Measurements from ENCODE around the gene BTG2.
A peak's percentile ranks its signal among the peaks of the same experiment; 100 is the strongest.

Gene BTG2

GRCh38 chr1:203320591-203321272 lies 15.4 kb downstream of the BTG2 start:
- TF ChIP-seq, protein P1, sequence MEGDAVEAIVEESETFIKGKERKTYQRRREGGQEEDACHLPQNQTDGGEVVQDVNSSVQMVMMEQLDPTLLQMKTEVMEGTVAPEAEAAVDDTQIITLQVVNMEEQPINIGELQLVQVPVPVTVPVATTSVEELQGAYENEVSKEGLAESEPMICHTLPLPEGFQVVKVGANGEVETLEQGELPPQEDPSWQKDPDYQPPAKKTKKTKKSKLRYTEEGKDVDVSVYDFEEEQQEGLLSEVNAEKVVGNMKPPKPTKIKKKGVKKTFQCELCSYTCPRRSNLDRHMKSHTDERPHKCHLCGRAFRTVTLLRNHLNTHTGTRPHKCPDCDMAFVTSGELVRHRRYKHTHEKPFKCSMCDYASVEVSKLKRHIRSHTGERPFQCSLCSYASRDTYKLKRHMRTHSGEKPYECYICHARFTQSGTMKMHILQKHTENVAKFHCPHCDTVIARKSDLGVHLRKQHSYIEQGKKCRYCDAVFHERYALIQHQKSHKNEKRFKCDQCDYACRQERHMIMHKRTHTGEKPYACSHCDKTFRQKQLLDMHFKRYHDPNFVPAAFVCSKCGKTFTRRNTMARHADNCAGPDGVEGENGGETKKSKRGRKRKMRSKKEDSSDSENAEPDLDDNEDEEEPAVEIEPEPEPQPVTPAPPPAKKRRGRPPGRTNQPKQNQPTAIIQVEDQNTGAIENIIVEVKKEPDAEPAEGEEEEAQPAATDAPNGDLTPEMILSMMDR (IDR thresholded peaks at IDR 0.05; ENCODE audit: low read depth, low read length), result no peak
- H3K4me3 ChIP-seq (replicated peaks in 1 of 2; ENCODE audit: low read depth in 2 of 2, low read length in 2 of 2), result no peak overlapping the region
- DNase-seq (ENCODE audit: low read depth in 2 of 2), result peak; percentile 65 to 69

DNA sequence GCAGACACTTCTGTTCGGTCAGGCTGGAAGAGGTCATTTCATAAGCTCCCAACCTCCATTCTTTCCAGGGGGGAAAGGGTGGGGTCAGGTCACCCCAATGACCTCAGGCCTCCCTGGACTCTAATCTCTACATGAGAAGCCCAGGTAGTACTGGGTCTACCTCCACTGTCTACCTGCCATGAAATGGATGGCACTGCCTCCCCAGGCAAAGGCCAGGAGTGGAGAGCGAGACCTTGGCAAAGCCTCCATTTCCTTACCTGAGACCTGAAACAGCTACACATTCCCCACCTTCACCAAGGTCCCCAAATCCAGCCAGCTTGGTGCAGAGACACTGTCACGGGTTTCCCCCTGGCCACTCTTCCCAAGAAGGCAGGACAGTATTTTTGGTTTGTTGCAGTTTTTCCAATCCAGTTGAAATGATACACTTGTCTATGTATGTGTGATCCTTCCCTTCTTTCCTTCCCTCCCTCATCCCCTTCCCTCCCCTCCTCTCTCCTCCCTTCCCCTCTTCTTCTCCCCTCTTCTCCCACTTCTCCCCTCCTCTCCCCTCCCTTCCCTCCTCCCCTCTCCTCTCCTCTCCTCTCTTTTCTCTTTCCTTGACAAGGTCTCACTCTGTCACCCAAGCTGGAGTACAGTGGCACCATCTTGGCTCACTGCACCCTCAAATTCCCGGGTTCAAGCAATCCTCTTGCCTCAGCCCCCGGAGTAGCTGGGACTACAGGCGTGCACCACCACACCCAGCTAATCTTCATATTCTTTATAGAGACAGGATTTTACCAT lies 16.1 kb downstream of the BTG2 start:
- TF ChIP-seq, protein P1 (IDR thresholded peaks at IDR 0.05; ENCODE audit: low read depth, low read length), result no peak
- DNase-seq (ENCODE audit: low read depth in 2 of 2), result no peak
- no peak overlapping the region for H3K4me3 ChIP-seq (replicated peaks in 1 of 2; ENCODE audit: low read depth in 2 of 2, low read length in 2 of 2)

- TF ChIP-seq, protein P1 (IDR thresholded peaks at IDR 0.05; ENCODE audit: low read depth, low read length), result no peak
- peak; percentile 40 to 88 for DNase-seq (ENCODE audit: low read depth in 2 of 2)
- H3K4me3 ChIP-seq (replicated peaks in 1 of 2; ENCODE audit: low read depth in 2 of 2, low read length in 2 of 2), result no peak overlapping the region
Measured at GRCh38 chr1:203322500-203323179, 17.3 kb downstream of the BTG2 start.

- peak in 1 of 2 donors; percentile 15 for DNase-seq (ENCODE audit: low read depth in 2 of 2)
- H3K4me3 ChIP-seq (replicated peaks in 1 of 2; ENCODE audit: low read depth in 2 of 2, low read length in 2 of 2), result no peak overlapping the region
- TF ChIP-seq, protein P1 (IDR thresholded peaks at IDR 0.05; ENCODE audit: low read depth, low read length), result no peak
Measured at GRCh38 chr1:203323587-203323986, 18.3 kb downstream of the BTG2 start.

- H3K4me3 ChIP-seq (replicated peaks in 1 of 2; ENCODE audit: low read depth in 2 of 2, low read length in 2 of 2), result no peak overlapping the region
- DNase-seq (ENCODE audit: low read depth in 2 of 2), result peak in 1 of 2 donors; percentile 38
Measured at GRCh38 chr1:203324105-203325025, 19.0 kb downstream of the BTG2 start.

More at GRCh38 chr1:203324105-203325025, 19.0 kb downstream of the BTG2 start:
- TF ChIP-seq, protein P1 (IDR thresholded peaks at IDR 0.05; ENCODE audit: low read depth, low read length), result no peak

Measured in cardiac fibroblast (primary cell).